Myometrial cell (primary cell): ENCODE results near the gene KLHDC8A. TPM values are rescaled to one million over a fixed set of nuclear protein-coding genes. Genes with fewer than 3 reads are reported as not detected.

Experiments used
- total RNA-seq: library from RNA; depleted of rRNA; stranded (reverse); fragments of >200 nt; gene quantifications from 2 replicates; pipeline ENCODE4 v1.2.3, GENCODE V29; 2015

The KLHDC8A gene
- not detected in 2 replicates for total RNA-seq

GRCh38 chr1:205356440-205357139 is at the start of gene KLHDC8A:
KLHDC8A (minus strand) TSS chr1:205356922; CDS start chr1:205343604, 13,318 bp downstream.

GRCh38 chr1:205321162-205321958 is 35.4 kb downstream of the KLHDC8A start, which contains the start of gene NUAK2:
NUAK2 (minus strand) TSS chr1:205321745; CDS start chr1:205321628, 117 bp downstream.

Other genes with a start within 250 kb of the KLHDC8A start
- 12.2 and 13.5 TPM in 2 replicates for gene RBBP5, start 234.9 kb downstream of the KLHDC8A start, total RNA-seq
- 8.4 and 10.6 TPM in 2 replicates for gene DSTYK, start 145.2 kb downstream of the KLHDC8A start, total RNA-seq
- gene TMCC2, start 129.0 kb downstream of the KLHDC8A start, total RNA-seq, result 1.1 and 3.2 TPM in 2 replicates
- 7.2 and 7.8 TPM in 2 replicates for gene NUAK2, start 35.2 kb downstream of the KLHDC8A start, total RNA-seq
- gene LEMD1, start 65.1 kb upstream of the KLHDC8A start, total RNA-seq, result not detected in 2 replicates
- gene BLACAT1, start 99.1 kb upstream of the KLHDC8A start, total RNA-seq, result not detected in 2 replicates
- gene CDK18, start 147.7 kb upstream of the KLHDC8A start, total RNA-seq, result 0.29 and 1.2 TPM in 2 replicates